HS-5 (cell line): ENCODE data around the gene SYT6.
A peak's percentile ranks its signal among the peaks of the same experiment; 100 is the strongest.

Experiments used
- DNase-seq: peaks from one replicate; pipeline ENCODE4 v3.0.0-alpha.2; 2012; ENCODE audit warnings: low read depth

Gene SYT6

GRCh38 chr1:114154146-114154962 lies 685 bp upstream of the SYT6 start:
- no peak for DNase-seq

- DNase-seq, result no peak
Observed at GRCh38 chr1:114152508-114153260, 985 bp downstream of the SYT6 start.

- DNase-seq, result no peak
Observed at GRCh38 chr1:114152089-114152507, 1.6 kb downstream of the SYT6 start.

- DNase-seq, result no peak
Observed at GRCh38 chr1:114150016-114150415, 3.7 kb downstream of the SYT6 start.

GRCh38 chr1:114149211-114149610 lies 4.5 kb downstream of the SYT6 start:
- DNase-seq, result no peak

- DNase-seq, result no peak
Observed at GRCh38 chr1:114145504-114146151, 8.0 kb downstream of the SYT6 start.

- no peak for DNase-seq
Observed at GRCh38 chr1:114144016-114144415, 9.7 kb downstream of the SYT6 start.

GRCh38 chr1:114139540-114139939 lies 14.1 kb downstream of the SYT6 start:
- no peak for DNase-seq

GRCh38 chr1:114137497-114137896 lies 16.2 kb downstream of the SYT6 start:
- no peak for DNase-seq

GRCh38 chr1:114135786-114136185 lies 17.9 kb downstream of the SYT6 start:
- DNase-seq, result no peak

- no peak for DNase-seq
Observed at GRCh38 chr1:114134518-114134917, 19.2 kb downstream of the SYT6 start.

GRCh38 chr1:114133129-114133528 lies 20.5 kb downstream of the SYT6 start:
- DNase-seq, result no peak

- DNase-seq, result no peak
Observed at GRCh38 chr1:114131526-114132220, 22.0 kb downstream of the SYT6 start.

GRCh38 chr1:114130846-114131525 lies 22.7 kb downstream of the SYT6 start:
- DNase-seq, result no peak

GRCh38 chr1:114130213-114130612 lies 23.5 kb downstream of the SYT6 start:
- DNase-seq, result no peak

- DNase-seq, result no peak
Observed at GRCh38 chr1:114128293-114128692, 25.4 kb downstream of the SYT6 start.

- DNase-seq, result no peak
Observed at GRCh38 chr1:114126261-114127095, 27.2 kb downstream of the SYT6 start.

GRCh38 chr1:114124644-114125043 lies 29.0 kb downstream of the SYT6 start:
- DNase-seq, result no peak

GRCh38 chr1:114122941-114123618 lies 30.6 kb downstream of the SYT6 start:
- peak; percentile 6 for DNase-seq

GRCh38 chr1:114118351-114118990 lies 35.2 kb downstream of the SYT6 start:
- no peak for DNase-seq
